GM23338 (cell line): ENCODE data around the gene SMIM41. TPM values are rescaled to one million over a fixed set of nuclear protein-coding genes. Genes with fewer than 3 reads are reported as not detected.

Experiments used
- ATAC-seq: fragments of 200-7000 bp; cut with Tn5 transposase; 3 replicates; pipeline ENCODE4 v1.9.1; 2020
- DNase-seq: peaks from one replicate; pipeline ENCODE4 v3.0.0-alpha.2; 2015; ENCODE audit warnings: low spot score
- H2AFZ ChIP-seq: fragments of 200-600 bp; sonication (generic); 2 replicates; pipeline ENCODE4 v1.8.0; 2016; ENCODE audit warnings: antibody characterized with exemption, mild to moderate bottlenecking, moderate library complexity
- H3F3A ChIP-seq: fragments of 200-600 bp; sonication (generic); replicated peaks from 2 replicates; pipeline ENCODE4 v1.8.0; 2017; ENCODE audit warnings: antibody characterized with exemption, mixed run types, low read depth
- H3K27ac ChIP-seq: fragments of 200-600 bp; sonication (generic); 2 replicates; pipeline ENCODE4 v1.6.1; 2016; ENCODE audit warnings: low read depth
- H3K27me3 ChIP-seq: fragments of 200-600 bp; sonication (generic); 2 replicates; pipeline ENCODE4 v1.8.0; 2016; ENCODE audit warnings: mild to moderate bottlenecking, mixed run types, moderate library complexity; ENCODE audit not compliant: insufficient read depth
- H3K36me3 ChIP-seq: fragments of 200-600 bp; sonication (generic); 2 replicates; pipeline ENCODE4 v1.8.0; 2016; ENCODE audit warnings: mild to moderate bottlenecking; ENCODE audit not compliant: insufficient read depth
- H3K4me1 ChIP-seq: fragments of 200-600 bp; sonication (generic); 2 replicates; pipeline ENCODE4 v1.8.0; 2016; ENCODE audit warnings: mild to moderate bottlenecking, moderate library complexity; ENCODE audit not compliant: insufficient read depth
- H3K4me2 ChIP-seq: fragments of 200-600 bp; sonication (generic); 2 replicates; pipeline ENCODE4 v1.7.1; 2017; ENCODE audit warnings: mixed run types
- H3K4me3 ChIP-seq: fragments of 200-600 bp; sonication (generic); 2 replicates; pipeline ENCODE4 v1.6.1; 2016; ENCODE audit warnings: mixed run types
- H3K79me2 ChIP-seq: fragments of 200-600 bp; sonication (generic); replicated peaks from 2 replicates; pipeline ENCODE4 v1.8.0; 2017; ENCODE audit warnings: mild to moderate bottlenecking; ENCODE audit not compliant: insufficient read depth
- H3K9me2 ChIP-seq: fragments of 200-600 bp; sonication (generic); 2 replicates; pipeline ENCODE4 v1.8.0; 2017; ENCODE audit not compliant: insufficient read depth
- H4K20me1 ChIP-seq: fragments of 200-600 bp; sonication (generic); replicated peaks from 2 replicates; pipeline ENCODE4 v1.8.0; 2017; ENCODE audit warnings: mild to moderate bottlenecking; ENCODE audit not compliant: insufficient read depth
- H3K27ac Mint-ChIP-seq: 2 replicates; pipeline ENCODE4 v1.8.0; 2020; ENCODE audit warnings: inconsistent platforms, mild to moderate bottlenecking, moderate library complexity, mixed read lengths
- H3K27me3 Mint-ChIP-seq: 3 replicates; pipeline ENCODE4 v1.8.0; 2022; ENCODE audit warnings: low read depth, mild to moderate bottlenecking, moderate library complexity, mixed read lengths, inconsistent platforms; ENCODE audit not compliant: insufficient read depth, poor library complexity
- H3K36me3 Mint-ChIP-seq: 3 replicates; pipeline ENCODE4 v1.8.0; 2021; ENCODE audit warnings: low read depth, mild to moderate bottlenecking, inconsistent platforms, moderate library complexity, mixed read lengths
- H3K4me1 Mint-ChIP-seq: 3 replicates; pipeline ENCODE4 v1.8.0; 2020; ENCODE audit warnings: mild to moderate bottlenecking, inconsistent platforms, mixed read lengths
- H3K4me3 Mint-ChIP-seq: 3 replicates; pipeline ENCODE4 v1.8.0; 2021; ENCODE audit warnings: moderate library complexity, mild to moderate bottlenecking, inconsistent platforms, mixed read lengths
- H3K9me3 Mint-ChIP-seq: 3 replicates; pipeline ENCODE4 v1.8.0; 2020; ENCODE audit warnings: moderate library complexity, mild to moderate bottlenecking, inconsistent platforms, mixed read lengths
- CREB1 ChIP-seq: fragments of 250-450 bp; sonication (Bioruptor Pico); IDR thresholded peaks from 2 replicates; pipeline ENCODE4 v1.5.0; 2020; ENCODE audit warnings: low read depth, mild to moderate bottlenecking, moderate library complexity
- CTCF ChIP-seq, 2 experiments: fragments of 200-600 bp in 1 of 2; sonication (generic) in 1 of 2; conservative IDR thresholded peaks; 2 replicates each; pipeline versions ENCODE4 v1.5.1 to v1.6.1; 2016 to 2017; ENCODE audit warnings: antibody characterized with exemption in 2 of 2, low read depth in 2 of 2, mild to moderate bottlenecking in 2 of 2, moderate library complexity in 1 of 2
- ETS1 ChIP-seq: IDR thresholded peaks from 2 replicates; pipeline ENCODE4 v1.6.1; 2016; ENCODE audit warnings: antibody characterized with exemption
- EZH2 ChIP-seq: fragments of 200-600 bp; sonication (generic); IDR thresholded peaks from one replicate; pipeline ENCODE4 v1.8.0; 2017; ENCODE audit warnings: antibody characterized with exemption, mild to moderate bottlenecking, low read depth; ENCODE audit not compliant: unreplicated experiment
- EZH2phosphoT487 ChIP-seq: fragments of 200-600 bp; sonication (generic); IDR thresholded peaks from one replicate; pipeline ENCODE4 v1.8.1; 2018; ENCODE audit warnings: antibody characterized with exemption; ENCODE audit not compliant: unreplicated experiment
- JUNB ChIP-seq: IDR thresholded peaks from one replicate; pipeline ENCODE4 v1.6.1; 2016; ENCODE audit warnings: antibody characterized with exemption; ENCODE audit not compliant: unreplicated experiment
- NANOG ChIP-seq: IDR thresholded peaks from 2 replicates; pipeline ENCODE4 v1.6.1; 2016; ENCODE audit warnings: antibody characterized with exemption, borderline replicate concordance
- POLR2AphosphoS5 ChIP-seq: IDR thresholded peaks from 2 replicates; pipeline ENCODE4 v1.6.1; 2016; ENCODE audit warnings: antibody characterized with exemption, low read depth
- REST ChIP-seq: IDR thresholded peaks from one replicate; pipeline ENCODE4 v1.6.1; 2018; ENCODE audit warnings: antibody characterized with exemption; ENCODE audit not compliant: unreplicated experiment
- STAT1 ChIP-seq: IDR thresholded peaks from one replicate; pipeline ENCODE4 v1.6.1; 2016; ENCODE audit warnings: antibody characterized with exemption; ENCODE audit not compliant: unreplicated experiment
- ZNF114 ChIP-seq: fragments of 250-450 bp; sonication (Bioruptor Pico); IDR thresholded peaks from 2 replicates; pipeline ENCODE4 v1.5.0; 2020; ENCODE audit warnings: mild to moderate bottlenecking, moderate library complexity
- ZNF331 ChIP-seq: fragments of 250-450 bp; sonication (Bioruptor Pico); IDR thresholded peaks from 2 replicates; pipeline ENCODE4 v1.5.0; 2020; ENCODE audit warnings: low read depth, mild to moderate bottlenecking, moderate library complexity
- ZNF462 ChIP-seq: fragments of 250-450 bp; sonication (Bioruptor Pico); IDR thresholded peaks from 2 replicates; pipeline ENCODE4 v1.5.0; 2020; ENCODE audit warnings: mild to moderate bottlenecking, moderate library complexity
- polyA plus RNA-seq: library from polyadenylated mRNA; unstranded; fragments of >200 nt; fragmentation: Nextera tagmentation; extraction: Ambion mirVana; gene quantifications from 2 replicates; pipeline ENCODE4 v1.2.1, GENCODE V29; 2016
- total RNA-seq: library from RNA; depleted of rRNA; stranded (reverse); fragments of >200 nt; shearing (Covaris generic); gene quantifications from 2 replicates; pipeline ENCODE4 v1.2.3, GENCODE V29; 2014

Gene SMIM41
- total and polyA plus RNA-seq, 2 experiments from 2014 or later: 0.66 TPM

GRCh38 chr12:52086944-52087835 is 7.7 kb downstream of the SMIM41 start:
- Mint-ChIP-seq H3K27ac (no peak overlapping the region), H3K36me3 (no peaks in the 10 kb centered on the region; the same call in 2 of the 3 replicates), H3K4me3 (no peak overlapping the region), H3K9me3 (no peaks in the 10 kb centered on the region), H3K4me1 (peaks cover 25% of the 10 kb centered on the region), H3K27me3 (peaks cover 4% of the 10 kb centered on the region)
- no peak overlapping the region for H2AFZ ChIP-seq
- peaks cover 21% of the 10 kb centered on the region; the same call in 1 of the 2 replicates for H3K4me1 ChIP-seq
- H3K27ac ChIP-seq: no peak overlapping the region
- no peaks in the 10 kb centered on the region for H4K20me1 ChIP-seq
- no peak overlapping the region for H3K4me3 ChIP-seq
- no peaks in the 10 kb centered on the region for H3K27me3 ChIP-seq
- DNase-seq (no peak), ATAC-seq (no peak)
- no peaks in the 10 kb centered on the region for H3K79me2 ChIP-seq
- 0 out of 2 replicates have a peak, but pooled peaks cover 4% of the 10 kb centered on the region for H3F3A ChIP-seq
- TF ChIP-seq CTCF (conservative IDR thresholded peaks at IDR 0.05; ENCODE audit: low read depth in 2 of 2): no peak
- TF ChIP-seq STAT1: no peak
- TF ChIP-seq ZNF331 (CRISPR knock-in tag): no peak
- no peak for TF ChIP-seq POLR2AphosphoS5
- TF ChIP-seq EZH2phosphoT487: no peak
- no peak for TF ChIP-seq EZH2
- TF ChIP-seq CREB1 (CRISPR knock-in tag): no peak
- TF ChIP-seq NANOG: no peak
- no peak for TF ChIP-seq ETS1
- TF ChIP-seq ZNF114: no peak
- no peak for TF ChIP-seq REST
- TF ChIP-seq ZNF462 (CRISPR knock-in tag): no peak
- no peak for TF ChIP-seq JUNB
- no peak overlapping the region for H3K4me2 ChIP-seq
- no peaks in the 10 kb centered on the region for H3K36me3 ChIP-seq
- no peaks in the 10 kb centered on the region for H3K9me2 ChIP-seq
